NCI-H2196 (cell line): ENCODE results near the gene LACTBL1.
"Not testable (repeated sequence)": the region's sequence is repeated elsewhere in the genome, so short reads cannot be mapped to it uniquely, and the experiment has no call there.

Experiments
- DNase-seq: peaks from one replicate; lab custom pipeline; 2025; ENCODE audit not compliant: unreplicated experiment; lab: John Stamatoyannopoulos, UW

LACTBL1 gene

DNA sequence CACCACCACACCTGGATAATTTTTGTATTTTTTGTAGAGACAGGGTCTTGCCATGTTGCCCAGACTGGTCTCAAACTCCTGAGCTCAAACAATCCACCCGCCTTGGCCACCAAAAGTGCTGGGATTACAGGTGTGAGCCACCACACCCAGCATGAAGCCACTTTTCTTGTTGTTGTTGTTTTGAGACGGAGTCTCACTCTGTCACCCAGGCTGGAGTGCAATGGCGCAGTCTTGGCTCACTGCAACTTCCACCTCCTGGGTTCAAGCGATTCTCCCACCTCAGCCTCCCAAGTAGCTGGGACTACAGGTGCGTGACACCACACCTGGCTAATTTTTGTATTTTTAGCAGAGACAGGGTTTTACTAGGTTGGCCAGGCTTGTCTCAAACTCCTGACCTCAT lies 27.5 kb downstream of the LACTBL1 start:
- DNase-seq, result not testable (repeated sequence)

DNA sequence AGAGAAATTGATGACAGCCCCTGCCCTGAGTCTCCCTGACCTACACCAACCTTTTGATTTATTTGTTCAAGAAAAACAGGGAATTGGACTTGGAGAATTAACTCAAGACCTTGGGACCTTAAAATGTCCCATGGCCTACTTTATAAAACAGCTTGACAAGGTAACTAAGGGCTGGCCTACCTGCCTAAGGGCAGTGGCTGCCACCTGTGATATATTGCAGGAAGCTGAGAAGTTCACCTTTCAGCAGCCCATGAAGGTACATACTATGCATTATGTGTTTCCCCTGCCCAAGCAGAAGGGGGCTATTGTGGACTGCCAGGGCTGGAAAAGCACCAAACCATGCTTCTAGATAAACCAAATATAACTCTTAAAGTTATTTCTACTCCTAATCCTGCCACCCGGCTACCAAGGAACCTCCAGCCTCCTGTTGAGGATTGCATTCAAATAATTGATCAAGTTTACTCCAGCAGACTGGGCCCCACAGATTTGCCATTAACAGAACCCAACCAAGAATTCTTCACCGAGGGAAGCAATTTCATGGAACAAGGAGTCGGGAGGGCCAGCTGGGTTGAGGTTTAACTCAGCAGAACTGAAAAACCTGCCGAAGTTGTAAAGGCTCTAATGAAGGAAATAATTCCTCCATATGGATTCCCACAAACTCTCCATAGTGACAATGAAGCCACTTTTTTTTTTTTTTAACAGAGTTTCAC lies 28.2 kb downstream of the LACTBL1 start:
- no peak for DNase-seq

DNA sequence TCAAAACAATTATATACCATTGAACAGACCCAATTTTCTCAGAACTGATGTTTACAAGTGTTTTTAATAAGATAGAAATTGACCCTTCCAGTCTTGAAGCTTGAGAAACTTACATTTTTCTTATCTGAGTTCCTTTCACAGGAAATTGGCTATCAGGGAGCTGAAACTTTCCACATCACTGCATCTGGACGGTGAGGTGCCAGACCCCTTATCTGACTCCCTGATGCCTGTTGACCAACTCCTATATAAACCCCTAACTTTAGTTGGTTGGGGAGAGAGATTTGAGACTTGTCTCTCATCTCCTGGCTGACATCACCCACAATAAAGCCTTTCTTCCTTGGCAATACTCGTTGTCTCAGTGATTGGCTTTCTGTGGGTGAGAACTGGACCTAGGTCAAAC lies 31.4 kb downstream of the LACTBL1 start:
- no peak for DNase-seq

DNA sequence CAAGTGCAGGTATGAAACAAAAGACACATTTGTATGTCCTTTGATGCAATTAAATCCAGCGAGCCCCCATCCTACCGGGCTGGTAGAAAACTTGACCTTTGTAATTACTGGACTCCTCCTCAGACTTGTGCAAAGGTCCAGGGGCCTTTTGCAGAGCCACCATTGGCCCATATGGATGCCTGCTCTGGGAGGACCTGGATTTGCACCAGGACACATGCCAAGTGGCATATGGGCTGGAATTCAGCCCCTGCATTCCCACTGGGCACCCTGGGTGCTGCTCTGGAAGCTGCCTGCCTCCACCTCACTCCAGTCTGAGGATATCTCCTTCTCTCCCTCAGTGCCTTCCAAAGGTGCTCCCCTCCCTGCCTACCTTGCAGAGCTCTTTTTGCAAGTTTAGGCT lies 36.0 kb downstream of the LACTBL1 start:
- no peak for DNase-seq

DNA sequence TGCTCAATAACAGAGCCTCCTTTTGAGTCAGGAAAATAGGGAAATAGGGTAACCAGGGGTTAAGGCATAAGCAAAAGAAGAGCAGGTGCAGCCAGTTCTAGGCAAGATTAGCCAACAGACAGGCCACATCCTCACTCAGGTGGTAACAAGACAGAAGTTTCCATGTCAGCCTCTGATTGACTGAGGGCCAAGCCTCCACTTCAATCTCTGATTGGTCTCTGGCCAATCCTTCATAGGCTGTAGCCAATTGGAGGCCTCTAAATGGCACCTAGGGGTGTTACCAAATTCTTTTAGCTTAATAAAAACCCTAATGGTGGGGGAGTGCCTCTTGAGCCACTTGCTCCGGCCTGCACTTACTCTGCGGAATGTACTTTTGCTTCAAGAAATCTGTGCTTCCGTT lies 37.2 kb downstream of the LACTBL1 start:
- no peak for DNase-seq

DNA sequence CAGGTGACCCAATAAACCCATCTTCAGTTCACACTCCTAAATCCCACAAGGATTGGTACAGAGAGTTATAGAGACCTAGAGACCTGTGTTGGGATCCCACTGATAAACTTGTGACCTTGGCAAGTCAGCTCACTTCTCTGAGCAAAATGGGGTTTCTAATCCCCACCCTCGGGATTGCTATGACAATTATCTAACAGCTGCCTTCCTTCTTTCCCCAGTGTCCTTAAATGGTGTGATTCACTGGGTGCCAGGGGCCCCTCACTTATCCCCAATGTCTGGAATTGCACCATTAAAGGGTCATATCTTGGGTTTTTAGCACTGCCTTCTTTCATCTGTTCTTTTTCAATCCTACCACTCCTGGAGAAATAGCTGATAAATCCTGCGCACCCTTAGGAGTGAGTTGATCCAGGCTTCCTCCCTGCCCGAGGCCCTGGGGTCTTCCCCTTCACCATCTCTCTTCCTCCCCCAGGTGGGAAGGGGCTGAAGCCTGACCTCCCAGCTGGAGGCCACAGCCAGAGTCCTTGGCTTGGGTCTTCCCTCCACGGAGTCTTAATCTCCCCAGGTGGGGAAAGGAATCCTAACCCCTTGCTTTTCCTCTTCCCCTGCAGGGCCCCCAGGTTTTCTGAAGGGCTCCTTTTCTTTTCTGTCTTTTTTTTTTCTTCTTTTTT lies 39.7 kb downstream of the LACTBL1 start:
- no peak for DNase-seq

DNA sequence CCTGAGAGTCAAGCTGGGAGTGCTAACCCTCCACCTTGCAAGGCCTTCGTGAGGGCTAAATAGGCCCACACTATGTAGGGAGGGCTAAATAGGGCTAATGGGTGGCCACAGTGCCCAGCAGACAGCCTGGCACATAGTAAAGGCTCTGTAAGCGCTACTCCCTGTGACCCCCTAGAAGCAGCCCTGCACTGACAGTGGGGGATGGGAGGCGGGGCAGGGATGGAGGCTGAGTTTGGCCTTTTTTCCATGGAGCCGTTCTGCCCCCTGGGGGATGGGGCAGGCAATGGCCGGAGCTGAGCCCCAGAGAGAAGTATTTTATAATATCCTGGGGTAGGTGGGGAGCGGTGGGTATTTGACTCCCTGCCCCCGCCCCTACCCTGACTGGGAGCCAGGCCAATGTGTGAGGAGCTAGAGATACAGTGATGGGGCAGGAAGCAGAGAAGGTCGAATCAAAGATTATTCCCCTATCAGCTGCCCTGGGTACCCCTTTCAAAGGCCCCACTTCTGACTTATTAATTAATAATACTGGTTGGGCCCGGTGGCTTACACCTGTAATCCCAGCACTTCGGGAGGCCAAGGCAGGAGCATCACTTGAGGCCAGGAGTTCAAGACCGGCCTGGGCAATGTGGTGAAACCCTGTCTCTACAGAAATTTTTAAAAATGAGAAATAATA lies 42.3 kb downstream of the LACTBL1 start:
- peak; percentile 28 for DNase-seq

DNA sequence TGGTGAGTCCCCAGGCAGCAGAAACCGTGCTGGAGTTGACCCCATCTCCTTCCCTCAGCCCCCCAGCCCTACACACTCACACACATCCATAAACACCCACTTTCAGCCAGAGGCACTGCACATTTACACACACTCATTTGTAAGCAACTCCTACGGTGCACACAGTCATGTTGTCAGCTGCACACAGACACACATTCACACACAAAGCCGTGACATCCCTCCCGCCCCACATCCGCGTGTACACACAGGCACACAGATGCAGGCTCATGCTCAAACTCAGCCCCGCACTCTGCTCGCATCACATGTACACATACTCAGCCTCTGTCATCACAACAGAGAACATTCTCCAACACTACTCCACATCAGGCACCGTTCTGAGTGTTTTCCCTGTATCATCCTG lies 47.6 kb downstream of the LACTBL1 start:
- DNase-seq, result no peak

DNA sequence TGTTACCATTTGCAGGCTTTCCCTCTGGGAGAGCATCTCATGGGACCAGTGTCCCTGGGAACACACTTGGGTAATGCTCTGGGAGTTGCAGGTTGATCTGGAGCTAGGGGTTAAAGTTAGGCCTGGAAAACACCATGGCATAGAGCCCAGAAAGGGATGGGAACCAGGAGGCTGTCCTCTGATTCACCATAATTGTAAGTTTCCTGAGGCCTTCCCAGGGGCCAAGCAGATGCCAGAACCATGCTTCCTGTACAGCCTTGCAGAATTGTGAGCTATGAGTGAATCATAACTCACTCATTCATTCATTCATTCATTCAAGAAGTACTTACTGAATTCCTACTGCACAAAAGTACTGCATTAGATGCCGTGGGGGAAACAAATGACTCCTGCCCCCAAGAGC lies 50.0 kb downstream of the LACTBL1 start:
- DNase-seq, result no peak

DNA sequence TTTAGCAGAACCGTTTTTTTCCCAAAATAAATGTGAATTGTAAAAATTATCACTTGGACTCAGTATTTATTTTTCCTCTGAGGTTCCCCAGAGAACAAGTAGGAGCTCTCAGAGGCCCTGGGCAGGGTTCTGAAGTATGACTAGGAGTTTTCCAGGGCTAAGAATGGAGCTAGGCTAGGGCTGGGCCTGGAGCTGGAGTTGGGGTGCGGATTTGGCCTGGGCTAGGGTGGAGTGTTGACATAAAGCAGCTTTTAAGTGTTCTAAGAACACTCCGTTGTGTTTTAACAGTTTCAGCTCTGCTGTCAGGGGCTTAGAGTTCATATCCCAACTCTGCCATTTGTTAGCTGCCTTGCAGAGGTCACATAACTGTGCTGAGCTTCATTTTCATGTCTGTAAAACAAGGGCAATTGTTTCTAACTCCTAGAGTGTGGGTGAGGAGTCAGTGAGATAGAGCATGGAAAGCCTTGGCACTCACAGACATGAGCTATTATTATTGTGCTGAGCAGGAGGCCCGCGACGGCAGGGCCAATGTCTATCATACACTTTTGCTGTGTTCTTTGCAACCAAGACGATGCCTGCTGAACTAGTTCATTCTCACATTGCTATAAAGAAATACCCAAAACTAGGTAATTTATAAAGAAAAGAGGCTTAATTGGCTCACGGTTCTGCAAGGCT lies 51.1 kb downstream of the LACTBL1 start:
- no peak for DNase-seq

DNA sequence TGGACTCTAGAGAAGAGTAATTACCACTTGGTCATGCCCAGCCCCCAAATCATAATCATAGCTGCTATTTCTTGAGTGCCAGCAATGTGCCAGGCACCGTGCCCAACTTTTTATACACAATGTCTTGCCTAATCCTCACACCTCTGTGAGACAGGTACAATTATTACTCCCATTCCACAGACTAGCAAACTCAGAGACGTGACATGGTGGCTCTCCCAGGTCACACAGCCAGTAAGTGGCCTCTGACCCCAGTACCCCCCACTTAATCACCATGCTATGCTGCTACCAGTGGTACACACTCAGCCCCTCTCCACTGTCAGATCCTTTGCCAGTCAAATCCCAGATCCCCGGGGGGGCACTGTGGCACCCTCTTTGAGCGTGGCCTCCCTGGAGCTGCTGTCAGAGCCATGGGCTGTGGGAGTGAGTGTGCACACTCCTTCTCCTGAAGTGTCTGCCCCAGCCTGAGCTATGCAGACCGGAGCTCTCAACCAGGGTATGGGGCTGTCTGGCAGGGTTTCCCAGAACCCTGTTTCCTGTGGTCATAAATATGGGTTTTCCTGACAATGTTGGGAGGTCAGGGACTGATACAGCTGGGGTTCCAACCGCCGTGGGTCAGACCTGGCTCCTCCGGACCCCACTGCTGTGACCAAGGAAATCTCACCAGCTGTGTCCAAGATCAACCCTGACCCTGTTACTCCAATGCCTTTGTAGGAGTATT lies 51.8 kb downstream of the LACTBL1 start:
- DNase-seq, result no peak

DNA sequence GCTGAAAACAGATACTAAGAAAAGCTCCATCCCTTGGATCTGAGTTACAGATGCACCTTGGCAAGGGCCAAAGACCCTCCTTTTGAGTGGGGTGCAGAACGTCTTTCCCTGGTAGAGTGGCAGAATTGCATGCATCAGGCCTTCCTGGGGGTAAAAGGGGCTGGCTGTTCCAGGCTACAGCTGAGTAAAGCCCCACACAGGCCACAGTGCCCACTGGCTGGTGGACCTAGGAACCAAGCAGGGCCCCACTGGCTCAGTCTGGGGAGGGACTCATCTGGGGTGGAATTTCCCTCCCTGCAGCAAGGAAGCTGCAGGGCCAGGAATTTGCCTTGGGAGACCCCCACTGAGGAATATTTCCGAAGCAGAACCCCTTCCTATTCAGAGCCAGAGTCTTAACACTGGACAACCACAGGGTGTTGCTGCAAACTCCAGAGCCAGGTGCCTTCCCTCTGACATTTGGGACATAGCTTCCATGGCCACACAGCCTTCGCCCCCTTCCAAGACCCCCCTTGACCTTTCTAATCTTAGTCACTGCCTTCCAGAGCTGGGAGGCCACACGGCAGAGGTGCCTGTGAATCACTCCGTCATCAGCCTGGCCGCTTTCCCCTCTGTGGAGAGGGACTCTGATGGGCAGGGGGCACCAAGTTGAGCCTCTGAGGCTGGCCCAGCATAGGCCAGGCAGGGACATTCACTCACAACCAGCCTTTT lies 52.5 kb downstream of the LACTBL1 start:
- no peak for DNase-seq

DNA sequence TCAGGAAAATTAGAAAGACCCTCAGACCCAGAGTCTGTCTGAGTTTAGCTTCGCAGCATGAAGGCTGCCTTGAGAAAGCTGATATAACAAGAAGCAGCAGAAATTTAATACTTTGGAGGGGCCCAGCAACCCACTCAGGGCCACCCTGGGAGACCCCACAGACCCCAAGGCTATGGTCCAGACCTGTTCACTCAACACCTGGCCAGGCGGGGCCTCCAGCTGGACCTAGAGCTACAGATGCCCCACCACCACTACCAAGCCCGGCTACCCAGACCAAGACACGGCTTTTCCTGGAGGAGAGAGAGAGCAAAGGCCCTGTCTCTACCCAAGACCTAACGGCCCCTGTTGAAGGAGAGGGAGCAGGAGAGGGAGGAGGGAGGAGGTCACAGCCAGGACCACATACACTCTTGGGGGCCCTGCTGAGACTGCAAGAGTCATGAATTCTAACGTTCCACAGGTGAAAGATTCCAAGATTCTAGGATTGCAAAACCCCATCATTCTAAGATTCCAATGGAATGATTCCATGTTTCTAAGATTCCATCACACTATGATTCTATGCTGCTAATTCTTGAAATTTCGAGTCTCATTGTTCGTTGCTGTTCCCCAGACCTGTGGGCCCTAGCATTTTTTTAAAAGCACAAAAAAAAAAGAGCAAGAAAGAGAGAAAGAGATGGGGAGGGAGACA lies 53.2 kb downstream of the LACTBL1 start:
- DNase-seq, result no peak

DNA sequence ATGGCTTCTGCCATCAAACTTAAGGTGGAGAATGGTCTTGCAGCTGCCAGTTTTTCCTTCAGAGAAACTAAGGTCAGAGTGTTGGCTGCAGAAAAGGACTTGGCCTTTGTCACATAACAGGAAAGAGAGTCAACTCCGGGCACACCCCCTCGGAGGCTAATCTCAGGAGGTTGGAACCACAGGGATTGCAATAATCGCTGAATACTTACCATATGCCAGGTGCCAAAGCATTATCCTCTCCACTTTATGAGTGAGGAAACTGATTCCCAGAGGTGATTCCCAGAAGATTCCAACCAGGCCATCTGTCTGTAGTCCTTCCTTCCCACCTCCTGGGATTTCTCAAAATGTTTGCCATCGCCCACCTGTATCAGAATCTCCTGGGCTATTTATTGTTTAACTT lies 54.0 kb downstream of the LACTBL1 start:
- DNase-seq, result no peak

DNA sequence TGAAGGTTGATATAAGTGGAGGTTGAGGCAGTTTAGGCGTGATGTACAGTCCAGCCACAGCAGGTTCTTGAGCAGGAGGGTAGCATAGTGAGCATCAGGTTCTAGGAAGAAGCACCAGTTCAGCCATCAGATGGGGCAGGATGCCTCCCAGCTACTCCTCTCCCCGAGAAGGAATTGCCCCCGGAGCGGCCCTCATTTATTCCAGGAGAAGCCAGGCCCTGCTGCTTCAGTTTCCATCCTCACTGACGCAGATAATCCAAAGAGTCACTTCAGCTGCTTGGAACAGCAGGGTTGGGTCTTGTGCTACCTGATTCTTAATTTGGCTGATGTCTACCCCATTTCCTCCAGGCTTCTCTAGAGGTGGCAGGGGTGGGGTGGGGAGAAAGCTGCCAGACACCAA lies 54.7 kb downstream of the LACTBL1 start:
- DNase-seq, result no peak

DNA sequence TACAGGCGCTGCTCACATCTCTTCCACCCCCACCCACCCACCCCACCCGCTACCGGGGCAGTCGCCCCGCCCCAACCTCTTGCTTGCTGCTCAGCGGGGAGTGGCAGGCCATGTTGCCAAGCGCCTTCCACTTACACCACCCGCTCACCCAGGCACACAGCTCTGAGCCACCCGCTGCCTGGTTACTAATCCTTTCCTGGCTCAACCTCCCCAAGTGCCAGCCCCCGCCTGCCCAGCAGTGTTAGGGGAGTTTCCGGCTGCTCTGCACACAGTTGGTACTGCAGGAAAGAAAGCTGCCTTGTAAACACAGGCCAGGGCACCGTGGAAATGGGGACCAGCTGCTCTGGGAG lies 56.2 kb downstream of the LACTBL1 start:
- no peak for DNase-seq

DNA sequence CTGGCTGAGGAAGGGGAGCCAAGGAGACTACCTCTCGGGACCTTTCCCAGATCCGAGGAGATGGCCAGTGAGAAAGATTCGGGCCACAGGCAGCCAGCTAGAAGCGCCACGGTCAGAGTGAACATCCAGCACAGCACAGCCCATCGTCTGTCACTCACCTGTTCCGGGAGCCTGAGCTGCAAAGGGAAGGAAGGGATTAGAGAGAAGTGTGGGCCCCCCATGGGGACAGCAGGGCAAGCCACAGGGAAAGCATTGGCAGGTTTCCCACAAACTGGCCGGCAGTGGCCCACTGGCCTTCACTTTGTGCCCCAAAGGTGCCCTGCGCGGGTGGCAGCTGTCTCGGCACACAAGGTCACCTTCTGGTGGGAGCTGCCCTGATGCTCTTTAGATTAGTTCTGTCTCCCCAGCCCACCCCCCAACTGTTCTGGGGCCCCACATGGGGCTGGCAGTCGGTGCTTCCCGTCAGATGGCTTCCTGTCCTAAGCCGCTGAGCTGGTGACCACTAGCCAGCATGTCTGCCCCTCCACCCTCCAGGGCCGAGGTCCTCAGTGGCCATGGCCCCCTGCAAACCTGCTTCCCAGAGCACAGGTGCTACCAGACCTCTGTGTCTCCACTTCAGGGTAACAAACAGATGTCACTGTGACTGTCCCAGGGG lies 56.7 kb downstream of the LACTBL1 start:
- no peak for DNase-seq

DNA sequence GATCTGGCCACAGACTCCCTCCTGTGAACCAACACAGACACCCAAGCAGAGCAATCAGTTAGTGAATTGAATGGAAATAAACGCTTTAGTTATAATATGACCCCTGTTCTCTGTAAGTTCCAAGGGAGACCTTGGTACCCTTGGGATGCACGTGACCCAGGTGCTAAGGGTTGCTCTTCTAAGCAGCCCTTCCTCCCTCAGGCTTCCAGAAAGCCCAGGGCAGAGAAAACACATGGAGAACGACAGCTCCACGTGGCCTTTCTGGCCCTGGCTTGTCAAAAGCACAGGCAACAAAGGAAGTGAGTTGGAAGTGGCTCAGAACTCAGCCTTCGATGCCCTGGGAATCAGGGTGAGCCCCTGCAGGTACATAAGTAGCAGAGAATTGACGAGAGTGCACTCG lies 57.4 kb downstream of the LACTBL1 start:
- no peak for DNase-seq

DNA sequence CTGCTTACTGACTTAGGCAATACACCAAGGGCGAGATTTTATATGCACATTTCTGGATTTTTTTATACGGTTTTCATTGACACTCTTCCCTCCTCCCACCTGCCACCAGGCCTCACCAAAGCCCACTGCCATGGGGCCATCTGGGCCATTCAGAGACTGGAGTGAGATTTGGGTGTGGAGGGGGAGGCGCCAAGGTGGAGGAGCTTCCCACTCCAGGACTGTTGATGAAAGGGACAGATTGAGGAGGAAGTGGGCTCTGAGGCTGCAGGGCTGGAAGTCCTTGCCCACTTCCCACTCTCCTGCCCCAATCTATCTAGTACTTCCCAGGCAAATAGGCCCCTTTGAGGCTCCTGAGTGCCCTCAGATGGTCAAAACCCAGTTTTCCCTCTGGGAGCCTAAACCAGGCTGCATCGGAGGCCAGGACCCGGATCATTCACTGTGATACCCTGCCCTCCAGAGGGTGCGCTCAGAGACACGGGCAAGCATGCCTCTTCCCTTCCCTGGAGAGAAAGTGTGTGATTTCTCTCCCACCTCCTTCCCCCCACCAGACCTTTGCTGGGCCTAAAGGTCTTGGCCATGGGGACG lies 57.9 kb downstream of the LACTBL1 start:
- no peak for DNase-seq
